HCT116 (cell line): ENCODE data around the gene CORT. TPM values are rescaled to one million over a fixed set of nuclear protein-coding genes. Genes with fewer than 3 reads are reported as not detected.

ENCODE experiments used
- ATAC-seq: fragments of 200-7000 bp; cut with Tn5 transposase; 2 replicates; pipeline ENCODE4 v1.9.1; 2020; ENCODE audit warnings: mild to moderate bottlenecking, moderate library complexity
- BruUV-seq: library from RNA; stranded (reverse); fragments of 400-500 nt; replicated peaks from 2 replicates; lab custom pipeline; 2021; lab: Mats Ljungman, UMichigan
- CTCF ChIA-PET: fragments of 300-600 bp; sonication (Branson Sonifier 250); formaldehyde crosslinking; loops from one replicate; lab custom pipeline; 2021; ENCODE audit warnings: antibody characterized with exemption; lab: Charles Lee
- POLR2A ChIA-PET: fragments of 300-600, 350-600 bp; sonication (Branson Sonifier 250); formaldehyde crosslinking; loops from one replicate; lab custom pipeline; 2021; ENCODE audit warnings: antibody characterized with exemption; lab: Charles Lee
- RAD21 ChIA-PET, 2 experiments: fragments of 300-600 bp; sonication (Branson Sonifier 250); formaldehyde crosslinking; loops; one replicate each; lab custom pipeline; 2023; ENCODE audit warnings: low total read pairs in 2 of 2; ENCODE audit not compliant: uncharacterized antibody in 2 of 2, unreplicated experiment in 2 of 2, low non-redundant PET in 1 of 2; lab: Charles Lee
- DNase-seq: peaks from one replicate; pipeline ENCODE4 v3.0.0-alpha.2; 2010; ENCODE audit warnings: low read depth, low spot score
- H2AFZ ChIP-seq: fragments of 200-600 bp; shearing (Covaris generic), sonication (generic); 2 replicates; pipeline ENCODE4 v1.6.1; 2017; ENCODE audit warnings: low read depth, mixed run types, mixed read lengths, antibody characterized with exemption, low read length; ENCODE audit not compliant: poor library complexity, severe bottlenecking
- H3K27ac ChIP-seq: 2 replicates; pipeline ENCODE4 v1.5.1; 2012; ENCODE audit warnings: low read depth, low read length
- H3K27me3 ChIP-seq: fragments of 200-600 bp; sonication (generic); 2 replicates; pipeline ENCODE4 v1.6.1; 2016; ENCODE audit warnings: mixed run types, low read length, mixed read lengths; ENCODE audit not compliant: insufficient read depth
- H3K36me3 ChIP-seq, 2 experiments: fragments of 200-500 bp in 1 of 2; fragments of 200-600 bp in 1 of 2; sonication (Bioruptor generic) in 1 of 2; sonication (generic) in 1 of 2; 2 replicates each; pipeline versions ENCODE4 v1.5.1 to v1.6.1; 2014 to 2016; ENCODE audit warnings: low read length in 2 of 2, inconsistent platforms in 1 of 2, mixed read lengths in 1 of 2, mixed run types in 1 of 2; ENCODE audit not compliant: insufficient read depth in 2 of 2, control insufficient read depth in 1 of 2
- H3K4me1 ChIP-seq, 2 experiments: fragments of 200-600 bp in 1 of 2; sonication (generic) in 1 of 2; 2 replicates each; pipeline versions ENCODE4 v1.5.1 to v1.6.1; 2012 to 2017; ENCODE audit warnings: low read length in 2 of 2, inconsistent platforms in 1 of 2, mild to moderate bottlenecking in 1 of 2, mixed read lengths in 1 of 2, mixed run types in 1 of 2, moderate library complexity in 1 of 2; ENCODE audit not compliant: insufficient read depth in 2 of 2, control insufficient read depth in 1 of 2
- H3K4me2 ChIP-seq: fragments of 200-600 bp; sonication (generic); 2 replicates; pipeline ENCODE4 v1.6.1; 2017; ENCODE audit warnings: mixed run types, low read length, mixed read lengths
- H3K4me3 ChIP-seq, 2 experiments: fragments of 200-600 bp in 1 of 2; sonication (generic) in 1 of 2; replicated peaks in 1 of 2; 2 replicates each; pipeline ENCODE4 v1.5.1; 2011 to 2016; ENCODE audit warnings: low read length in 2 of 2, control low read depth in 1 of 2, low read depth in 1 of 2, mild to moderate bottlenecking in 1 of 2, mixed read lengths in 1 of 2, mixed run types in 1 of 2
- H3K79me2 ChIP-seq: fragments of 200-600 bp; sonication (generic); 2 replicates; pipeline ENCODE4 v1.6.1; 2017; ENCODE audit warnings: mild to moderate bottlenecking, mixed run types, low read length, moderate library complexity, mixed read lengths; ENCODE audit not compliant: insufficient read depth
- H3K9ac ChIP-seq: fragments of 200-600 bp; sonication (generic); 2 replicates; pipeline ENCODE4 v1.6.1; 2016; ENCODE audit warnings: low read length, mixed read lengths
- H3K9me2 ChIP-seq: fragments of 200-600 bp; sonication (generic), shearing (Covaris generic); 2 replicates; pipeline ENCODE4 v1.6.1; 2017; ENCODE audit warnings: mixed run types, mild to moderate bottlenecking, moderate library complexity; ENCODE audit not compliant: insufficient read depth
- H3K9me3 ChIP-seq, 2 experiments: fragments of 200-500 bp in 1 of 2; fragments of 200-600 bp in 1 of 2; sonication (Bioruptor generic) in 1 of 2; sonication (generic) in 1 of 2; 2 replicates each; pipeline ENCODE4 v1.6.1; 2014 to 2017; ENCODE audit warnings: low read length in 2 of 2, mixed read lengths in 2 of 2, inconsistent platforms in 1 of 2, low read depth in 1 of 2, mild to moderate bottlenecking in 1 of 2, mixed run types in 1 of 2, moderate library complexity in 1 of 2; ENCODE audit not compliant: control insufficient read depth in 1 of 2, insufficient read depth in 1 of 2
- H4K20me1 ChIP-seq: fragments of 200-600 bp; sonication (generic), shearing (Covaris generic); 2 replicates; pipeline ENCODE4 v1.6.1; 2017; ENCODE audit warnings: mixed run types, mild to moderate bottlenecking, moderate library complexity; ENCODE audit not compliant: insufficient read depth
- EGR1 ChIP-seq: IDR thresholded peaks from 2 replicates; pipeline ENCODE4 v1.6.1; 2012; ENCODE audit warnings: low read depth
- EZH2 ChIP-seq: fragments of 200-600 bp; sonication (generic); IDR thresholded peaks from 2 replicates; pipeline ENCODE4 v1.6.1; 2017; ENCODE audit warnings: antibody characterized with exemption, mixed run types
- JUND ChIP-seq: IDR thresholded peaks from 2 replicates; pipeline ENCODE4 v1.6.1; 2012
- POLR2A ChIP-seq: IDR thresholded peaks from 2 replicates; pipeline ENCODE4 v1.7.0; 2011; ENCODE audit warnings: borderline replicate concordance; ENCODE audit not compliant: insufficient read depth, insufficient read length; ENCODE audit errors: extremely low read depth
- SIN3A ChIP-seq: IDR thresholded peaks from 2 replicates; pipeline ENCODE4 v1.6.1; 2012; ENCODE audit warnings: low read depth
- SP1 ChIP-seq: IDR thresholded peaks from 2 replicates; pipeline ENCODE4 v1.6.1; 2012; ENCODE audit warnings: low read depth
- intact Hi-C: fragments of 100-400 bp; cut with micrococcal nuclease; formaldehyde crosslinking; loops from 2 replicates; pipeline ENCODE4 v1.10.0; 2022
- total RNA-seq: library from RNA; stranded (reverse); gene quantifications from one replicate; pipeline ENCODE4 v1.2.1, GENCODE V29; 2021; ENCODE audit not compliant: unreplicated experiment
- TF ChIP-seq, protein P1 (sequence below), 3 experiments: fragments of 200-600 bp in 1 of 3; sonication (generic) in 1 of 3; IDR thresholded peaks in 2 of 3; conservative IDR thresholded peaks in 1 of 3; 2 replicates each; pipeline ENCODE4 v1.5.1; 2012 to 2017; ENCODE audit warnings: low read depth in 2 of 3, low read length in 2 of 3, antibody characterized with exemption in 1 of 3, borderline replicate concordance in 1 of 3, control low read depth in 1 of 3, mild to moderate bottlenecking in 1 of 3, mixed read lengths in 1 of 3, mixed run types in 1 of 3, moderate library complexity in 1 of 3; ENCODE audit not compliant: insufficient read depth in 1 of 3
- TF ChIP-seq, protein P2 (sequence below): IDR thresholded peaks from 2 replicates; pipeline ENCODE4 v1.6.1; 2012
- TF ChIP-seq, protein P3 (sequence below): IDR thresholded peaks from 2 replicates; pipeline ENCODE4 v1.6.1; 2012

The CORT gene
- total RNA-seq, 1 experiment from 2014 or later: 0.84 TPM

DNA sequence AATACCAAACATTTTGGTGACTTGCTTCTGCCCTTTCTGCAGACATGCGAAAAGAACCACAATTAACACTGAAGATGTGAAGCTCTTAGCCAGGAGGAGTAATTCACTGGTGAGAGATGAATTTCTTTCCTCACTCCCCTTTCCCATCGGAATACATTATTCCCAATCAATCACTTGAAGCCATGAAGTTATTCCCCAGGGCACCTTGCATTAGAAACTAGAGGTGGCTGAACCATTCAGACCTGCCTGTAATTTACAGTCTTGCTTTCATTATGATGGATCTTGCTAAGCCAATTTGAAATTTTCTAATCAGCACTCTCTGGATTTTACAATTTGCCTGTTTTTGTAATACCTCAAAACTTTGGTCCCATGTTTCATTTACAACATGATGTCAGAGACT is 9.5 kb upstream of the CORT start:
- TF ChIP-seq SP1 (no peak), POLR2A (no peak), SIN3A (no peak), EGR1 (no peak), JUND (no peak), EZH2 (no peak)
- TF ChIP-seq, protein P1, sequence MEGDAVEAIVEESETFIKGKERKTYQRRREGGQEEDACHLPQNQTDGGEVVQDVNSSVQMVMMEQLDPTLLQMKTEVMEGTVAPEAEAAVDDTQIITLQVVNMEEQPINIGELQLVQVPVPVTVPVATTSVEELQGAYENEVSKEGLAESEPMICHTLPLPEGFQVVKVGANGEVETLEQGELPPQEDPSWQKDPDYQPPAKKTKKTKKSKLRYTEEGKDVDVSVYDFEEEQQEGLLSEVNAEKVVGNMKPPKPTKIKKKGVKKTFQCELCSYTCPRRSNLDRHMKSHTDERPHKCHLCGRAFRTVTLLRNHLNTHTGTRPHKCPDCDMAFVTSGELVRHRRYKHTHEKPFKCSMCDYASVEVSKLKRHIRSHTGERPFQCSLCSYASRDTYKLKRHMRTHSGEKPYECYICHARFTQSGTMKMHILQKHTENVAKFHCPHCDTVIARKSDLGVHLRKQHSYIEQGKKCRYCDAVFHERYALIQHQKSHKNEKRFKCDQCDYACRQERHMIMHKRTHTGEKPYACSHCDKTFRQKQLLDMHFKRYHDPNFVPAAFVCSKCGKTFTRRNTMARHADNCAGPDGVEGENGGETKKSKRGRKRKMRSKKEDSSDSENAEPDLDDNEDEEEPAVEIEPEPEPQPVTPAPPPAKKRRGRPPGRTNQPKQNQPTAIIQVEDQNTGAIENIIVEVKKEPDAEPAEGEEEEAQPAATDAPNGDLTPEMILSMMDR (IDR thresholded peaks at IDR 0.05 in 2 of 3, conservative IDR thresholded peaks at IDR 0.05 in 1 of 3; ENCODE audit: borderline replicate concordance in 1 of 3, insufficient read depth in 1 of 3, low read depth in 2 of 3, low read length in 2 of 3): no peak
- TF ChIP-seq, protein P2, sequence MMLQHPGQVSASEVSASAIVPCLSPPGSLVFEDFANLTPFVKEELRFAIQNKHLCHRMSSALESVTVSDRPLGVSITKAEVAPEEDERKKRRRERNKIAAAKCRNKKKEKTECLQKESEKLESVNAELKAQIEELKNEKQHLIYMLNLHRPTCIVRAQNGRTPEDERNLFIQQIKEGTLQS: no peak
- TF ChIP-seq, protein P3, sequence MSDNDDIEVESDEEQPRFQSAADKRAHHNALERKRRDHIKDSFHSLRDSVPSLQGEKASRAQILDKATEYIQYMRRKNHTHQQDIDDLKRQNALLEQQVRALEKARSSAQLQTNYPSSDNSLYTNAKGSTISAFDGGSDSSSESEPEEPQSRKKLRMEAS: no peak
- intact Hi-C loops: no loop called here
- DNase-seq: no peak
- Histone ChIP-seq H3K27ac (no peak overlapping the region), H3K27me3 (no peaks in the 10 kb centered on the region), H3K36me3 (peaks cover 0 to 4% of the 10 kb centered on the region in 2 experiments; a peak in 1 of 4 replicates), H3K4me2 (no peak overlapping the region), H3K4me3 (no peak overlapping the region), H3K9me3 (no peaks in the 10 kb centered on the region), H3K79me2 (no peaks in the 10 kb centered on the region), H3K9me2 (no peaks in the 10 kb centered on the region), H3K9ac (no peak overlapping the region), H4K20me1 (no peaks in the 10 kb centered on the region), H3K4me1 (no peaks in the 10 kb centered on the region), H2AFZ (no peak overlapping the region)
- CTCF ChIA-PET: interaction anchor here (0.6 kb wide), 1 partner anchor 1206 kb away, joined by 3 read pairs; the partner anchor contains the start of gene H6PD
- RAD21 ChIA-PET: no interaction called here
- BruUV-seq: no TSS peak
- ATAC-seq: no peak
- POLR2A ChIA-PET: no interaction called here
